GM23338 (cell line): ENCODE measurements around the gene CLNK. TPM values are rescaled to one million over a fixed set of nuclear protein-coding genes. Genes with fewer than 3 reads are reported as not detected.

ENCODE experiments used
- ATAC-seq: fragments of 200-7000 bp; cut with Tn5 transposase; 3 replicates; pipeline ENCODE4 v1.9.1; 2020
- DNase-seq: peaks from one replicate; pipeline ENCODE4 v3.0.0-alpha.2; 2015; ENCODE audit warnings: low spot score
- H2AFZ ChIP-seq: fragments of 200-600 bp; sonication (generic); 2 replicates; pipeline ENCODE4 v1.8.0; 2016; ENCODE audit warnings: antibody characterized with exemption, mild to moderate bottlenecking, moderate library complexity
- H3F3A ChIP-seq: fragments of 200-600 bp; sonication (generic); replicated peaks from 2 replicates; pipeline ENCODE4 v1.8.0; 2017; ENCODE audit warnings: antibody characterized with exemption, mixed run types, low read depth
- H3K27ac ChIP-seq: fragments of 200-600 bp; sonication (generic); 2 replicates; pipeline ENCODE4 v1.6.1; 2016; ENCODE audit warnings: low read depth
- H3K27me3 ChIP-seq: fragments of 200-600 bp; sonication (generic); 2 replicates; pipeline ENCODE4 v1.8.0; 2016; ENCODE audit warnings: mild to moderate bottlenecking, mixed run types, moderate library complexity; ENCODE audit not compliant: insufficient read depth
- H3K36me3 ChIP-seq: fragments of 200-600 bp; sonication (generic); 2 replicates; pipeline ENCODE4 v1.8.0; 2016; ENCODE audit warnings: mild to moderate bottlenecking; ENCODE audit not compliant: insufficient read depth
- H3K4me1 ChIP-seq: fragments of 200-600 bp; sonication (generic); 2 replicates; pipeline ENCODE4 v1.8.0; 2016; ENCODE audit warnings: mild to moderate bottlenecking, moderate library complexity; ENCODE audit not compliant: insufficient read depth
- H3K4me2 ChIP-seq: fragments of 200-600 bp; sonication (generic); 2 replicates; pipeline ENCODE4 v1.7.1; 2017; ENCODE audit warnings: mixed run types
- H3K4me3 ChIP-seq: fragments of 200-600 bp; sonication (generic); 2 replicates; pipeline ENCODE4 v1.6.1; 2016; ENCODE audit warnings: mixed run types
- H3K79me2 ChIP-seq: fragments of 200-600 bp; sonication (generic); replicated peaks from 2 replicates; pipeline ENCODE4 v1.8.0; 2017; ENCODE audit warnings: mild to moderate bottlenecking; ENCODE audit not compliant: insufficient read depth
- H3K9me2 ChIP-seq: fragments of 200-600 bp; sonication (generic); 2 replicates; pipeline ENCODE4 v1.8.0; 2017; ENCODE audit not compliant: insufficient read depth
- H4K20me1 ChIP-seq: fragments of 200-600 bp; sonication (generic); replicated peaks from 2 replicates; pipeline ENCODE4 v1.8.0; 2017; ENCODE audit warnings: mild to moderate bottlenecking; ENCODE audit not compliant: insufficient read depth
- H3K27ac Mint-ChIP-seq: 2 replicates; pipeline ENCODE4 v1.8.0; 2020; ENCODE audit warnings: inconsistent platforms, mild to moderate bottlenecking, moderate library complexity, mixed read lengths
- H3K27me3 Mint-ChIP-seq: 3 replicates; pipeline ENCODE4 v1.8.0; 2022; ENCODE audit warnings: low read depth, mild to moderate bottlenecking, moderate library complexity, mixed read lengths, inconsistent platforms; ENCODE audit not compliant: insufficient read depth, poor library complexity
- H3K36me3 Mint-ChIP-seq: 3 replicates; pipeline ENCODE4 v1.8.0; 2021; ENCODE audit warnings: low read depth, mild to moderate bottlenecking, inconsistent platforms, moderate library complexity, mixed read lengths
- H3K4me1 Mint-ChIP-seq: 3 replicates; pipeline ENCODE4 v1.8.0; 2020; ENCODE audit warnings: mild to moderate bottlenecking, inconsistent platforms, mixed read lengths
- H3K4me3 Mint-ChIP-seq: 3 replicates; pipeline ENCODE4 v1.8.0; 2021; ENCODE audit warnings: moderate library complexity, mild to moderate bottlenecking, inconsistent platforms, mixed read lengths
- H3K9me3 Mint-ChIP-seq: 3 replicates; pipeline ENCODE4 v1.8.0; 2020; ENCODE audit warnings: moderate library complexity, mild to moderate bottlenecking, inconsistent platforms, mixed read lengths
- CREB1 ChIP-seq: fragments of 250-450 bp; sonication (Bioruptor Pico); IDR thresholded peaks from 2 replicates; pipeline ENCODE4 v1.5.0; 2020; ENCODE audit warnings: low read depth, mild to moderate bottlenecking, moderate library complexity
- CTCF ChIP-seq, 2 experiments: fragments of 200-600 bp in 1 of 2; sonication (generic) in 1 of 2; conservative IDR thresholded peaks; 2 replicates each; pipeline versions ENCODE4 v1.5.1 to v1.6.1; 2016 to 2017; ENCODE audit warnings: antibody characterized with exemption in 2 of 2, low read depth in 2 of 2, mild to moderate bottlenecking in 2 of 2, moderate library complexity in 1 of 2
- EZH2phosphoT487 ChIP-seq: fragments of 200-600 bp; sonication (generic); IDR thresholded peaks from one replicate; pipeline ENCODE4 v1.8.1; 2018; ENCODE audit warnings: antibody characterized with exemption; ENCODE audit not compliant: unreplicated experiment
- JUNB ChIP-seq: IDR thresholded peaks from one replicate; pipeline ENCODE4 v1.6.1; 2016; ENCODE audit warnings: antibody characterized with exemption; ENCODE audit not compliant: unreplicated experiment
- POLR2AphosphoS5 ChIP-seq: IDR thresholded peaks from 2 replicates; pipeline ENCODE4 v1.6.1; 2016; ENCODE audit warnings: antibody characterized with exemption, low read depth
- REST ChIP-seq: IDR thresholded peaks from one replicate; pipeline ENCODE4 v1.6.1; 2018; ENCODE audit warnings: antibody characterized with exemption; ENCODE audit not compliant: unreplicated experiment
- STAT1 ChIP-seq: IDR thresholded peaks from one replicate; pipeline ENCODE4 v1.6.1; 2016; ENCODE audit warnings: antibody characterized with exemption; ENCODE audit not compliant: unreplicated experiment
- ZNF114 ChIP-seq: fragments of 250-450 bp; sonication (Bioruptor Pico); IDR thresholded peaks from 2 replicates; pipeline ENCODE4 v1.5.0; 2020; ENCODE audit warnings: mild to moderate bottlenecking, moderate library complexity
- ZNF462 ChIP-seq: fragments of 250-450 bp; sonication (Bioruptor Pico); IDR thresholded peaks from 2 replicates; pipeline ENCODE4 v1.5.0; 2020; ENCODE audit warnings: mild to moderate bottlenecking, moderate library complexity
- polyA plus RNA-seq: library from polyadenylated mRNA; unstranded; fragments of >200 nt; fragmentation: Nextera tagmentation; extraction: Ambion mirVana; gene quantifications from 2 replicates; pipeline ENCODE4 v1.2.1, GENCODE V29; 2016
- total RNA-seq: library from RNA; depleted of rRNA; stranded (reverse); fragments of >200 nt; shearing (Covaris generic); gene quantifications from 2 replicates; pipeline ENCODE4 v1.2.3, GENCODE V29; 2014

Gene CLNK
- total and polyA plus RNA-seq, 2 experiments from 2014 or later = not detected

GRCh38 chr4:10694151-10694827 lies 9.7 kb upstream of the CLNK start:
- Histone ChIP-seq H3K4me1 (no peaks in the 10 kb centered on the region), H3F3A (no peaks in the 10 kb centered on the region), H3K4me3 (no peak overlapping the region), H3K79me2 (no peaks in the 10 kb centered on the region), H3K27me3 (no peaks in the 10 kb centered on the region), H2AFZ (no peak overlapping the region), H3K9me2 (peaks cover 7% of the 10 kb centered on the region), H4K20me1 (no peaks in the 10 kb centered on the region), H3K36me3 (no peaks in the 10 kb centered on the region), H3K27ac (no peak overlapping the region), H3K4me2 (no peak overlapping the region)
- DNase-seq (no peak), ATAC-seq (no peak)
- Mint-ChIP-seq H3K4me1 (no peaks in the 10 kb centered on the region), H3K4me3 (no peak overlapping the region), H3K9me3 (no peaks in the 10 kb centered on the region; the same call in 2 of the 3 replicates), H3K27me3 (no peaks in the 10 kb centered on the region), H3K36me3 (no peaks in the 10 kb centered on the region), H3K27ac (no peak overlapping the region)
- TF ChIP-seq STAT1 (no peak), POLR2AphosphoS5 (no peak), CREB1 (CRISPR knock-in tag) (no peak), ZNF114 (CRISPR knock-in tag) (no peak), REST (no peak), CTCF (conservative IDR thresholded peaks at IDR 0.05; ENCODE audit: low read depth in 2 of 2) (no peak), ZNF462 (no peak), EZH2phosphoT487 (no peak), JUNB (no peak)
